GM12892 (cell line): Measurements from ENCODE around the gene MFSD11.

Source experiments
- POLR2A ChIP-seq: IDR thresholded peaks from 2 replicates; pipeline ENCODE4 v1.6.1; 2011; ENCODE audit warnings: low read depth, low read length, control low read depth
- POLR2AphosphoS5 ChIP-seq: IDR thresholded peaks from 2 replicates; pipeline ENCODE4 v1.6.1; 2011; ENCODE audit warnings: low read depth, low read length, control low read depth

DNA sequence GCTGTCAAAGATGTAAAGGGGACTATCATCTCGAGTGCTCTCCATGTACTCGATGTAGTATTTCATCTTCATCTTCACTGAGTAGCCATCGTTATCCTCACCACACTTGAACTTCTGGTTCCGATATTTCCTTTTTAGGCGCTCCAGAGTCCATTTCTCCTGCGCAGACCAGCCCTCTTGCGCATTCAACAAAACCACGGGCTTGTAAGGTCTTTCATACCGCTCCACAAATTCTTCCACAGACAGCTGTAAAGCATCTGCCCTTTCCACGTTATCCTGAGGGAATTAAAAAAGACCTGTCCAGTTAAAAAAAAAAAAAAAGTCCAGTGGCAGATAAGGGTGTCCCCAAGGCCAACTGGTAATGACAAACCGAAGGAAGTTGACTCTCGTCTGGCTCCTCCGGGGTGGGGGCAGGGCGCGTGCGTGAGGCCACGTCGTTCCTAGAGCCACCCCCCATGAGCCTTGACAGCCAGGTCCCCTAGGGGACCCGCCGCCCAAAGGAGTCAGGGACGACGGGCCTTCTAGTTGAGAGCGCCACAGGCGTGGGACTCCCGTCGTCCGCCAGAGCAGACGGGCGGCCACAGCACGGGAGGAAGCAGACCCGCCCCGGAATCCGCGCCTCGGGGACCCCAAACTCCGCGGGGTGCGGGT is 12.2 kb upstream of the MFSD11 start:
- TF ChIP-seq POLR2A (no peak), POLR2AphosphoS5 (no peak)
